HG02970 (cell line): ENCODE results near the gene COL23A1.

ENCODE experiments used
- ATAC-seq: cut with Tn5 transposase; IDR thresholded peaks from one replicate; pipeline ENCODE4 v1.9.1; 2021; ENCODE audit warnings: mild to moderate bottlenecking, moderate library complexity, moderate number of reproducible peaks; ENCODE audit not compliant: unreplicated experiment, low FRiP score

COL23A1 gene

DNA sequence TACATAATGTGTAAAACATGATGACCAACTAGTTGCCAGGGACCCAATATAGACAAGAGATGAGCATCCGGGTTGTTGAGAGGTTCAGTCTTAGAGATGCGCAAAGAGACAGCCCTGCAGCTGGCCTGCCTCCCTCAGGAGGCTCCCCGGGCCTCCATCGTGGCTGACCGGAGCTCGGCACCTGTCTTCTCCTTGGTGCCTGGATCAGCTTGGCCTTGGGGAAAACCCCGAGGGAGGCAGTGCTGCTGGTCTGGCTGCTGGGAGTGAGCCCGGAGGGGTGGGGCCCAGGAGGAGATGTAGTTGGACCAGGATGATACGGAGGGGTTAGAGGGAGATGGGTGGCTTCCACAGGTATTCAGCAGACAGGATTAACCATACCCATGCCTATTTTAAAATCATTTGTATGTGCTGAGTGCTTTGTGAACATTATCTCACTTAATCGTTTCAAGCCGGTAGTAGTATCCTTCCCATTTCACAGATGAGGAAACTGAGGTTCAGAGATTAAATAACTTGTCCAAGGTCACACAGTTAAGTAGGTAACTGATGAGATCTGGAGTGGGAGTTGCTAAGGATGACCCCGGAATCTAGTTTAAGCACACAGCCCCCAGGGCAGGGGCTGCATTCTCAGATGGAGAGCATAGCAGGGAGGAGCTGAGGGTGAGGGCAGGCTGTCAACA, 173.8 kb downstream of the COL23A1 start:
- no peak for ATAC-seq

DNA sequence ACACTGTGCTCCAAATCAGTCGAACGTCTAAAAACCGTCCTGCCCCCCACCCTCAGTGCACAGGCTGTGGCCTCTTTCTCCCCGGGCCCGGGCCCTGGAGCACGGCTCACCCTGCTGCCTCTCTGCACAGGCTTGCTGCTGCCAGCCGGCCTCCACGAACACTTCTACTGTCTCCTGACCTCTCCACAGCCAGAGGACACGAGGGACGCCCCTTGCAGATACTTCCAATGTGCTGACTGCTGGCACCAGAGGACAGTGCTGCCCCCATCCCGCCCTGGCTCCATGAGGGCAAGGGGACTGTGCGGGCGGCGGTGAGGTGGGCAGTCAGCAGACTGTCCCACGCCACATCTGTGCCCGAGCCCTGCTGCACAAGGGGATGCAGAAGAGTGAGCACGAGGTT, 174.8 kb downstream of the COL23A1 start:
- no peak for ATAC-seq

DNA sequence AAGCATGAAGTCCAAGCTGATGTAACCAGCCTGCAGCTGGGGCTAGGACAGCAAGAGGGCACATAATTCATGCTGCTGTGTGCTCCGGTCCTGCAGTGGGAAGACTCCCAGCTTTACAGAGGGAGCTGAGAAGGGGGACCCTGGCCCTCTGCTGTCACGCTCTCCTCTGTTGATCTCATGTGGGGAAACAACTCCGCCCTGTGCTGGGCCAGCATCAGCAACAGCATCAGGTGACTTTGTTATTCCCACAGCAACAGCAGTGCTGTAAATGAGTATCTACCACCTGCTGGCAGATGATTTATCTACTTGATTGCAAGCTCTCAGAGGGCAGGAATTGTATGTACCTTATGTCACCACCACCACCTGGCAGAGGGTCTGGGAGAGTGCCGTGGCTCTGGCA, 176.2 kb downstream of the COL23A1 start:
- no peak for ATAC-seq

DNA sequence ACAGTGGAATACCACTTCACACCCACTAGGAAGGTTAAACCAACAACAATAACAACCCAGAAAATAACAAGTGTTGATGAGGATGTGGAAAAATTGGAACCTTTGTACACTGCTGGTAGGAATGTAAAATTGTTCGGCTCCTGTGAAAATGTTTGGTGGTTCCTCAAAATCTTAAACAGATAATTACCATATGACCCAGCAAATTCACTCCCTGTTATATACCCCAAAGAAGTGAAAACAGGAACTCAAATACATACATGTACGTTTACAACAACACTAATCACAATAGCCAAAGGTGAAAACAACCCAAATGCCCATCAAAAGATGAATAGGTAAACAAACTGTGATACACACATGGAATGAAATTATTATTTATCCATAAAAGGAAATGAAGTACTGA, 179.1 kb downstream of the COL23A1 start:
- no peak for ATAC-seq

- ATAC-seq, result no peak
Observed at GRCh38 chr5:178407646-178408045, 182.5 kb downstream of the COL23A1 start.

DNA sequence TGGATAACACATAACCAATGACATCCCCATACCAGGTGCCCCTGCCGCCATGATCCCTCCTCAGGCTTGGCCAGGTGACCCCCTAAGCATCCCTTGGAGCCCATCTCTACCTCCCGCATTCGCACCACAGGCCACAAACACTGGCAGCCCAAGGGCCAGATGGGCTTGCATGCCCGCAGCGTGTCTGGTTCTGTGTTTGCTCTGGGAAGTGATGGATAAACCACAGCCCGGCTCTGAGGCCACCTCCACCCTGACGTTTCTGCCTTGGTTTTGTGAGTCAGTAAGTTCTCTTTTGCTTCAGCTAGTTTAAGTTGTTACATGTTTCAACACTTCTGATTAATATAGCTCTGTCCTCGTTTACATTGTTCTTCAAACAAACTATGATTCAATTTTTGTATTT, 185.2 kb downstream of the COL23A1 start:
- ATAC-seq, result no peak

DNA sequence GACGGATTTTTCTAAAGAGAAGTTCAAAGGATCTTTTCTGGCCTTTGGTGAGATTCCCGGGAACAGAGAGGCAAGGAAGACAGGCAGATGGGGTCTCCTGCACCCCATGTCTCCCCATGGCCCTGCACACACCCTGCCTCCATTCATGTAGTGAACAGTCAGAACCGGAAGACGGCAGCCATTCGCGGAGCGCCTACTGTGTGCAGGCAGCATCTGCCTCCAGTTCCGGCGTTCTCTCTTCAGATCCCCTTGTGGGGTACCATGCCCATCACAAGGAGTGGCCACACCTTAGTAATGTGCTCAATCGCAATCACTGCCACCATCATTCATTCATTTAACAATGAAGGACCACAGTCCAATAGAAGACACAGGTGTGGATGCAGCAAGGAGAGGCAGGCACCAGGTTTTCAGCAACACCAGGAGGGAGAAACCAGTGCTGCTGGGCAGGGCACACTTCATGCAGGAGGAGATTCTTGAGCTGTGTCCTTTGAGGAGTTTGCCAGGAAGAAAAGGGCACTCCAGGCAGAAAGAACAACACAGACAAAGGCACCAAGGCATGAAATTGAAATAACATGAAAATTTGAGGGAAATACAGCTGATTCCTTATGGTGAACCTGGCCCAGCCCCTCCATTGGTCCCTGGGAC, 186.1 kb downstream of the COL23A1 start:
- ATAC-seq, result no peak

- no peak for ATAC-seq
Observed at GRCh38 chr5:178403351-178403750, 186.8 kb downstream of the COL23A1 start.

- ATAC-seq, result no peak
Observed at GRCh38 chr5:178399701-178400095, 190.5 kb downstream of the COL23A1 start.

GRCh38 chr5:178398901-178399700, 191.1 kb downstream of the COL23A1 start:
- ATAC-seq, result no peak

DNA sequence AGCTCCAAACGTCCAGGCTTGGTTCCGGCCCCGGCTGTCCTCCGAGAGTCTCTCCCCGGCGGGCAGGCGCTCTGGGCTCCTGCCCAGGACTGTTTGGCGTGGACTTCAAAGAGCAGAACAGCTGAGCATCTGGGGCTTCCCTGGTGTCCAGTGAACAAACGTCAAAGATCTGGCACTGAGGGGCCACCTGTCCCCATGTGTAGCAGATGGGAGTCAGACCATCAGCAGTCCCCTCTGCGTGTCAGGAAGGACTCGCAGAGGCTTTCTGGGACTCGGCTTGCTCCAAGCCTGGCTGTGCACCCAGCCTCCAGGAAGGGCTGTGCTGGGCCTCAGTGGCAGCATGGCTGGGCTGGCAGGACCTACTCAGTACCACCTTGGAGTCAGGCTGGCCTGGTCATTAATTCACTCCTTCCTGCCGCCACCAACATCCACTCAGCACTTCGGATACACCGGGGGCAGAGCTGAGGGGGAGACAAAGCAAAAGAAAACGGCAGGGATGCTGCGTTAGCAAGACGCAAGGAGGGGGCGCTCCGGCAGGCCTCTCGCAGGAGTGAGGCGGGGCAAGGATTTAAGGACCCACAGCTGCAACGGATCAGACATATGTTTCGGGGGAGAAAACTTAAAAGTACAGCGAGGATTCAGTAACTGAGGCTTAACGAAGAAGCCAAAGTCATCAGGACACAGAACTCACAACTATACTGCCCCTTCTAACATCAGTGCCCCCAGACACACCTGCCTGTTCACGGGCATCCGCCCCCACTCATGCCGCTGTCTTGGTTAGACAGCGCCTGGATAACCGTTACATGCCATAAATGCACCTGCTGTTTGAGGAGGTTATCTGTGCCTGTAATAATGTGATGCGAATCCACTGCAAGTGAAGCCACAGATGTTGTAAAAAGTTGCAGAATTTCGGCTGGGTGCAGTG, 193.1 kb downstream of the COL23A1 start:
- no peak for ATAC-seq

GRCh38 chr5:178394074-178394473, 196.1 kb downstream of the COL23A1 start:
- no peak for ATAC-seq

DNA sequence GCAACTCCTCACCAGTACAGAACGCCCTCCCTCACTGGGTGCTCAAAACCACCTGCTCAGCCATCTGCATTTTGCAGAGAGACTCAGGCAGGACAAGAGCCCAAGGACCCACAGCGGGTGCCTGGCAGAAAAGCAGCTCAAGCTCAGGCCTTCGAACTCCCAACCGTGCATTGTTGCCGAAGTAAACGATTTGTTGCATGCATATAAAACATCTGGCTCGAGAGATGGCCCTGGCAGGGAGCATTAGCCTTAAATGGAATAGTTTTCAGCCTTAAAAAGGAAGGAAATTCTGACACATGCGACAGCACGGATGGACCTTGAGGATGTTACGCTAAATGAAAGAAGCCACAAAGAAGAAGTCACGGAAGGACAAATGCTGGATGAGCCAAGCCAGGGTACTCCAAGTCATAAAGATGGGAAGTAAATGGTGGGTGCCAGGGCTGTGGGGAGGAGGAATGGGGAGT, 197.2 kb downstream of the COL23A1 start:
- no peak for ATAC-seq

GRCh38 chr5:178392386-178392785, 197.8 kb downstream of the COL23A1 start:
- no peak for ATAC-seq

DNA sequence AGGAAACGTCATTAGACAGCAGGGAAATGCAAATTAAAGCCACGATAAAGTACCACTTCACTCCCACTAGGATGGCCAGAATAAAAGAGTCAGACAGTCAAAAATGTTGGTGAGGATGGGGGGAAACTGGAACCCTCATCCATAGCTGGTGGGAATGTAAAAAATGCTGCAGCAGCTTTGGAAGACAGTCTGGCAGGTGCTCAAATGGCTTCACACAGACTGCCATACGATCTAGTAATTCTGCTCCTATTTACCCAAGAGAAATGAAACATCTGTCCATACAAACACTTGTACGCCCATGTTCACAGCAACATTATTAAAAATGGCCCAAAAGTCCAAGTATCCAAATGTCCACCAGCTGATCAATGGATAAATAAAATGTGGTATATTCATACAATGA, 198.7 kb downstream of the COL23A1 start:
- ATAC-seq, result no peak

DNA sequence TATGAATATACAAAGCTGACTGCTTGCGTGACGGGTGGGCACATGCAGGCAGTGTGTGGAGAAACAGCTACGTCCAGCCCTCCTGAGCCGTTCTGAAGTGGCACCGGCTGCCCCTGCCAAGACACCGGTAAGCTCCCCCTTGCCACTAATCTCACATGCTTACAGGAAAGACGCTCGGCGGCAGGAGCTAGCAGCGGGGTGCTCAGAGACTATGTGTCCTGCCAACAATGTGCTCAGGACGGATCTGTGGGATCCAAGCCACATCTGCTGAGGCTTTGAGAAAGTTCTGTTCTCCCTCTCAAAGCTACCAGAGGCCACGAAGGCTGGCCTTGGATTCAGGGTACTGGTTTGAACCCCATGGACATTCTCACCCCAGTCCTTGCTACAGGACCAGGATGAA, 200.4 kb downstream of the COL23A1 start:
- no peak for ATAC-seq

DNA sequence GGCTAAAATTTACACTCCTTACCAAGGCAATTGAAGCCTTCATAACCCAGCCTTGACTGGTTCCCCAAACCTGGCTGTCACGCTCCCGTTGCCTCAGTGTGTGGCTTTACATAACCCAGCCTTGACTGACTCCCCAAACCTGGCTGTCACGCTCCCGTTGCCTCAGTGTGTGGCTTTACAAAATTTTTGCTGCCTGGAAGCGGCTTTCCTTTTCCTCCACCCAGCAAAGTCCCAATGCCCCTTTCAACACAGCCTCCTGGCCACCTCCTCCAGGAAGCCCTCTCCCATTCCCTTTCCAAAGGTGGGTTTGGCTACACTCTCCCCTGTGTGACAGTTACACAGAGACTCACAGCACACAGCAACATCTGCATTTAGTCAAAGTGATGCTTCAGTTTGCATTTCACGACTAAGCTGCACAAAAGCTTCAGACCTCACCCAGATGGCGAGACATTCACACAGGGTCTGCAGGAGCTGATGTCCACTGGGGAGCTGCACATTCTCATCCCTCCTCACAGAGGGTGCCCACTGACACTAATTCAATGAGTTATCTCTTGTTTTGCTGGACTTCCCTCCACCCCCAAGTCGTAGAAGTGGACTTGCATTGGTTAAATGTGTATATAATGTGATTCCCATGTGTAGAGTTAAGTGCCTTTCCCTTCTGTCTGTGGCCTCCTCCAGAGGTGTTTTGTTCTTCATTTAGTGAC, 201.0 kb downstream of the COL23A1 start:
- ATAC-seq, result no peak

- ATAC-seq, result no peak
Observed at GRCh38 chr5:178388386-178389025, 201.7 kb downstream of the COL23A1 start.

DNA sequence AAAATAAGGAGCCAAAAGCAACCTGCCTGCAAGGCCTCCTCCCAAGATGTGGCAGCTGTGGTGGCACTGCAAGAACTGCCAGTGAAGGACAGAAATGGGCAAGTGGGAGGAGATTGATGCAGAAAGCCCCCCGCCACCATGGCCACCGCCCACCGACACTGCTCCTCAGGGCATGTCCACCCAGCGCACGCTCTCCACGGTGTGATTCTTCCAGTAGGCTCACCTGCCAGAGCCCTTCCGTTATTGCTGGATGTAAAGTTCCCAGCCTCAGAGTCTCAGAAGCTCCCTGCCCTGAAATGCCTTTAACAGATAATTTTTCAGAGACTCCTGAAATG, 202.4 kb downstream of the COL23A1 start:
- ATAC-seq, result no peak
